GM12875 (cell line): ENCODE data around the gene POMGNT1.

ENCODE experiments used
- H3K4me3 ChIP-seq: one replicate; pipeline ENCODE4 v1.5.1; 2011; ENCODE audit warnings: low read depth, low read length, control low read depth
- CTCF ChIP-seq: IDR thresholded peaks from 2 replicates; pipeline ENCODE4 v1.5.1; 2011; ENCODE audit warnings: low read depth, mild to moderate bottlenecking, control low read depth, inconsistent platforms, low read length, moderate library complexity, borderline replicate concordance; ENCODE audit not compliant: insufficient read depth

The POMGNT1 gene

GRCh38 chr1:46186076-46186475, 12.2 kb downstream of the POMGNT1 start:
- no peak for TF ChIP-seq CTCF
- no peak overlapping the region for H3K4me3 ChIP-seq

GRCh38 chr1:46184920-46185658, 13.1 kb downstream of the POMGNT1 start:
- H3K4me3 ChIP-seq, result no peak overlapping the region

GRCh38 chr1:46183926-46184557, 14.2 kb downstream of the POMGNT1 start:
- TF ChIP-seq CTCF, result no peak
- no peak overlapping the region for H3K4me3 ChIP-seq

More at GRCh38 chr1:46184920-46185658, 13.1 kb downstream of the POMGNT1 start:
- TF ChIP-seq CTCF, result no peak

GRCh38 chr1:46183079-46183847, 15.0 kb downstream of the POMGNT1 start:
- no peak for TF ChIP-seq CTCF
- no peak overlapping the region for H3K4me3 ChIP-seq

- H3K4me3 ChIP-seq, result no peak overlapping the region
- TF ChIP-seq CTCF, result no peak
These were observed 16.6 kb downstream of the POMGNT1 start for GRCh38 chr1:46181343-46182260.

GRCh38 chr1:46180082-46180616, 18.1 kb downstream of the POMGNT1 start:
- H3K4me3 ChIP-seq, result no peak overlapping the region
- TF ChIP-seq CTCF, result no peak
